ENCODE data around the gene IFNA6. TPM values are rescaled to one million over a fixed set of nuclear protein-coding genes. Genes with fewer than 3 reads are reported as not detected.

Gene IFNA6
- total RNA-seq, 5 donors from 2014 or later (not counting 1 experiment from before 2014, with no cell fraction given): not detected

- H3K27me3 ChIP-seq (replicated peaks in 1 of 2; ENCODE audit: control insufficient read depth in 2 of 2, extremely low read depth in 1 of 2, insufficient read depth in 2 of 2, low read length in 1 of 2): peaks cover 0 to 3% of the 10 kb centered on the region in 2 experiments
- H3K4me3 Mint-ChIP-seq: peak overlapping the region; percentile 40 to 70 (median 62)
- ChIA-PET POLR2A (interaction anchor here in 1 of 2 donors (0.5 kb wide), 1 partner anchor 1306 kb away, joined by 3 read pairs; no protein-coding TSS in a partner anchor), CTCF (interaction anchor here in 1 of 2 donors (0.6 to 1.8 kb wide), 3 partner anchors 29 to 38 kb away, joined by 3 to 7 read pairs (median 3); no protein-coding TSS in a partner anchor)
- 18% methylated on average over 3 of the region's 7 CpGs for WGBS (ENCODE audit: insufficient coverage)
- H3K4me1 ChIP-seq (ENCODE audit: control insufficient read depth in 1 of 2, extremely low read depth in 1 of 2, insufficient read depth in 2 of 2, low read length in 2 of 2): peaks cover 5 to 7% of the 10 kb centered on the region in 2 experiments
- H3K4me3 ChIP-seq (ENCODE audit: control insufficient read depth in 1 of 2, extremely low read depth in 1 of 2, low read length in 1 of 2): peak overlapping the region; percentile 10 to 16
- H3K36me3 Mint-ChIP-seq: peaks cover 5% of the 10 kb centered on the region
- peak in 1 of 35 experiments; percentile 35 for DNase-seq
- H3K27me3 Mint-ChIP-seq: peaks cover 6% of the 10 kb centered on the region in 2 donors
- peaks cover 5 to 6% (median 6%) of the 10 kb centered on the region in 3 donors for H3K9me3 Mint-ChIP-seq
- peak; percentile 76 to 83 (median 82) for ATAC-seq (replicated peaks in 1 of 4)
- H3K9me3 ChIP-seq: no peaks in the 10 kb centered on the region
- peak overlapping the region; percentile 61 for H3K27ac ChIP-seq (ENCODE audit: low read length)
- peaks cover 19 to 23% (median 21%) of the 10 kb centered on the region in 3 donors for H3K4me1 Mint-ChIP-seq
- no peaks in the 10 kb centered on the region for H3K36me3 ChIP-seq (ENCODE audit: control insufficient read depth in 2 of 2, extremely low read depth in 1 of 2, insufficient read depth in 1 of 2, low read length in 1 of 2)
- H3K27ac Mint-ChIP-seq: peak overlapping the region; percentile 87 to 95
Measured at GRCh38 chr9:21357479-21358460, 7.1 kb upstream of the IFNA6 start.

DNA sequence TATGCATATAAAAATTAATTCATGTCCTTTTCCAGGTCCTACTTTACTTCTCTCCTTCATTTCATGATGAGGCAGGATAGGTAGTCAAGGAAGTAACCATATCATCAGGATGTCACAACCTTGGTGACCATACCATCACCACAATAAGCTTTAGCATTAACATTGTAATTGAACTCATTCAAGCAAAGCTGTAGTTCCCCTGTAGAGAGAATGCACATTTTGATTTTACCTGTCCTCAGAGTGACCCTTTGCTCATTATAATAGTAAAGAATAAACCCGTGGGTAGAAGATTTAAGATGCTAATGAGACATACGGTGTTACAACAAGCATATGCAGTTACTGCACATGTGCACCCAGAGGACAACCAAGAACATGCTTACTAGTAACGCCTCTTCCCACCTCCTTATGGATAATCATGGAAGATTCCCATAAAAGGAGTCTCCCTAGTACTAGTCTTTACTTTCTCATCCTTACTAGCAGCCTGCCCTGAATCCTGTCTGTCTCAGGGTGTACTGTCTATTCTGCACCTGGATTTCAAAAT, 2.2 kb downstream of the IFNA6 start:
- H3K9me3 Mint-ChIP-seq: no peaks in the 10 kb centered on the region
- Histone ChIP-seq H3K9me3 (no peaks in the 10 kb centered on the region), H3K4me1 (ENCODE audit: control insufficient read depth in 1 of 2, extremely low read depth in 1 of 2, insufficient read depth in 2 of 2, low read length in 2 of 2) (no peaks in the 10 kb centered on the region), H3K4me3 (ENCODE audit: control insufficient read depth in 1 of 2, extremely low read depth in 1 of 2, low read length in 1 of 2) (no peak overlapping the region), H3K27me3 (replicated peaks in 1 of 2; ENCODE audit: control insufficient read depth in 2 of 2, extremely low read depth in 1 of 2, insufficient read depth in 2 of 2, low read length in 1 of 2) (peaks cover 0 to 3% of the 10 kb centered on the region in 2 experiments), H3K27ac (ENCODE audit: low read length) (no peak overlapping the region), H3K36me3 (ENCODE audit: control insufficient read depth in 2 of 2, extremely low read depth in 1 of 2, insufficient read depth in 1 of 2, low read length in 1 of 2) (no peaks in the 10 kb centered on the region)
- H3K36me3 Mint-ChIP-seq: no peaks in the 10 kb centered on the region
- H3K27me3 Mint-ChIP-seq: peaks cover 32 to 34% of the 10 kb centered on the region in 2 donors
- no peak overlapping the region for H3K4me3 Mint-ChIP-seq
- ChIA-PET CTCF (interaction anchor here (0.6 to 1.6 kb wide), 4 partner anchors 13 to 47 kb away, joined by 3 to 4 read pairs (median 3); partner anchors contain the start of gene KLHL9 (in 1 of the 2)), POLR2A (no interaction called here)
- H3K4me1 Mint-ChIP-seq: no peaks in the 10 kb centered on the region
- no peak for ATAC-seq (replicated peaks in 1 of 4)
- 80% methylated on average over 1 of the region's 3 CpGs for WGBS (ENCODE audit: insufficient coverage)
- DNase-seq: no peak
- no peak overlapping the region for H3K27ac Mint-ChIP-seq

GRCh38 chr9:21340735-21341134, 10.0 kb downstream of the IFNA6 start:
- no peaks in the 10 kb centered on the region for H3K36me3 Mint-ChIP-seq
- CTCF ChIA-PET: interaction anchor here (0.5 to 1.6 kb wide), 4 partner anchors 9 to 55 kb away, joined by 3 to 8 read pairs (median 3); no protein-coding TSS in a partner anchor
- no peak for DNase-seq

DNA sequence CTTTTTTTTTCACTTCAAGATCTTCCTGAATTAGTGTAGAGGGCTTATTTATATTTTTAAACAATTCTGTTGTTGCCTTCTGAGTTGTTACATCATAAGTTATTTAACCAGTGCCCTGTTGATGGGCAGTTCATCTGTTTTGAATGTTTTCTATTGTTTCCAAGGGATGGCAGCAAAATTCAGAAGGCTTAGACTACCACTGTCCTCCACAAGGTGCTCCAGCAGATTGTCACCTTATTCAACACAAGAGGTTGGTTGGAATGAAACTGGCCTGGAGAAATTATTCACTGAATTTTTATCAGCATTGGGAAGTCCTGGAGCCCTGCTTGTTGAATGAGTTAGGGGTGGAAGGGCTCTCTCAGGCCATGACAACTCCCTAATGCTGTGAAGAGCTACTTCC, 14.2 kb downstream of the IFNA6 start:
- no peaks in the 10 kb centered on the region for H3K27me3 ChIP-seq (replicated peaks in 1 of 2; ENCODE audit: control insufficient read depth in 2 of 2, extremely low read depth in 1 of 2, insufficient read depth in 2 of 2, low read length in 1 of 2)
- H3K36me3 ChIP-seq (ENCODE audit: control insufficient read depth in 2 of 2, extremely low read depth in 1 of 2, insufficient read depth in 1 of 2, low read length in 1 of 2): peaks cover 0 to 15% of the 10 kb centered on the region in 2 donors
- POLR2A ChIA-PET: interaction anchor here in 1 of 2 donors (0.6 kb wide), 1 partner anchor 465 kb away, joined by 3 read pairs; no protein-coding TSS in a partner anchor
- Mint-ChIP-seq H3K4me3 (peak overlapping the region; percentile 88 to 93 (median 89)), H3K27ac (peak overlapping the region; percentile 79 to 94), H3K36me3 (peaks cover 16% of the 10 kb centered on the region), H3K4me1 (peaks cover 42 to 45% (median 44%) of the 10 kb centered on the region in 3 donors), H3K27me3 (peaks cover 6 to 9% of the 10 kb centered on the region in 2 donors), H3K9me3 (no peaks in the 10 kb centered on the region)
- DNase-seq: no peak
- H3K27ac ChIP-seq (ENCODE audit: low read length): no peak overlapping the region
- no peaks in the 10 kb centered on the region for H3K9me3 ChIP-seq
- ATAC-seq (replicated peaks in 1 of 4): no peak
- H3K4me1 ChIP-seq (ENCODE audit: control insufficient read depth in 1 of 2, extremely low read depth in 1 of 2, insufficient read depth in 2 of 2, low read length in 2 of 2): peaks cover 12 to 23% of the 10 kb centered on the region in 2 experiments
- no peak overlapping the region for H3K4me3 ChIP-seq (ENCODE audit: control insufficient read depth in 1 of 2, extremely low read depth in 1 of 2, low read length in 1 of 2)
- CTCF ChIA-PET: interaction anchor here (0.6 to 1.1 kb wide), 2 partner anchors 10 to 112 kb away, joined by 4 to 5 read pairs; no protein-coding TSS in a partner anchor

More at GRCh38 chr9:21340735-21341134, 10.0 kb downstream of the IFNA6 start:
- Mint-ChIP-seq H3K9me3 (no peaks in the 10 kb centered on the region), H3K4me3 (no peak overlapping the region), H3K4me1 (peaks cover 10% of the 10 kb centered on the region in 3 donors), H3K27me3 (peaks cover 24 to 41% of the 10 kb centered on the region in 2 donors), H3K27ac (no peak overlapping the region)
- no peaks in the 10 kb centered on the region for H3K9me3 ChIP-seq
- no peak overlapping the region for H3K4me3 ChIP-seq (ENCODE audit: control insufficient read depth in 1 of 2, extremely low read depth in 1 of 2, low read length in 1 of 2)
- no peak overlapping the region for H3K27ac ChIP-seq (ENCODE audit: low read length)
- no peak for ATAC-seq (replicated peaks in 1 of 4)
- H3K4me1 ChIP-seq (ENCODE audit: control insufficient read depth in 1 of 2, extremely low read depth in 1 of 2, insufficient read depth in 2 of 2, low read length in 2 of 2): no peaks in the 10 kb centered on the region
- H3K36me3 ChIP-seq (ENCODE audit: control insufficient read depth in 2 of 2, extremely low read depth in 1 of 2, insufficient read depth in 1 of 2, low read length in 1 of 2): no peaks in the 10 kb centered on the region
- H3K27me3 ChIP-seq (replicated peaks in 1 of 2; ENCODE audit: control insufficient read depth in 2 of 2, extremely low read depth in 1 of 2, insufficient read depth in 2 of 2, low read length in 1 of 2): no peaks in the 10 kb centered on the region
- POLR2A ChIA-PET: interaction anchor here in 1 of 2 donors (0.6 kb wide), 1 partner anchor 74 kb away, joined by 3 read pairs; no protein-coding TSS in a partner anchor
- WGBS (ENCODE audit: insufficient coverage): no CpG with 5 or more reads among the region's 4 CpGs

DNA sequence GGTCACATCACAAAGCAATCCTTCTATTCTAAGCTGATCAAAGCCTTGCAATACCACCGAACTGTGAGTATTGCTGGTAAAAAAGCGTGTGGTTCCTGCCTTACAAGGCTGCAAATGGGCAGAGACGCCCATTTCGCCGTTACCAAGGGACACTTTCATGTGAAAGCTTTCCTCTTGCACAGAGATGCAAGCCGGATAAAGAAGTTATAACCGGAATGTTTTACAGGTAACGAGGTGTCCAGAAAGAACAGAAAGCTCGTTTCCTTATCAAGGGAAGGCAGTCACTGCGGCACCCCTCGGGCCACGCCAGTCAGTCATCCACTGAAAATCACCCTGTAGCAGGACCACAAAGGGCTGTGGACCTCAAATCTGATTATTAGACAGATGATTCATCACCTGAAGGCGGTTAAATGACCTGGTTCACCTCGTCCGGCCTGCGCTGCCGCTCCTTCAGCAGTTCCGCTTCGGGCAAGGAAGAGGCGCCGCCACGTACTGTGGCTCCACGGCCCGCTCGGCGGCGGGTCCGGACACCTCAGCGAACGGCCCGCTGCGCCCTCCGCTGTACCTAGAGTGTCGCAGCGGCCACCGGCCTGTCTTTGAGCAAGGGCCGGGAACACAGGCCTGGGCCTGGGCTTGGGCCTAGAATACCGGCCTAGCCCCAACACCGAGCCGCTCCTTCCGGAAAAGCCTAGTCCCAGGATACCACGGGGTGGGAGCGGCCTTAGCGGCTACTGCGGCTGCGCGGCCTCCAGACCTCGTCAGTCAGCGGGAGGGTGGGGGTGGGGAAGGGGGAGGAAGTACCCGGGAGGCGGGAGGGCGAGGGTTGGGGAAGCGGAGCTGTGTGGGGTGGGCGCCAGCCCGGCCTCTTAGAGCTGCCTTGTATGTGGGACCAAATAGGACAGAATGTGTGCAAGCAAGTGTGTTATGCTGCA, 15.7 kb downstream of the IFNA6 start, which contains the start of gene KLHL9:
Gene KLHL9, minus strand, starts transcription at position 704 of the 932 bp plus-strand sequence. Its CDS starts 545 bp downstream, at position 159.
- ATAC-seq (replicated peaks in 1 of 4) (peak; percentile 86 to 91 (median 88)), DNase-seq (peak; percentile 69 to 92 (median 79))
- ChIA-PET CTCF (interaction anchor here (0.7 to 2.1 kb wide), 15 partner anchors 8 to 137 kb away, joined by 3 to 38 read pairs (median 4); no protein-coding TSS in a partner anchor), POLR2A (interaction anchor here (0.6 to 1.3 kb wide), 7 partner anchors 8 to 460 kb away, joined by 3 to 10 read pairs (median 3); no protein-coding TSS in a partner anchor)
- Mint-ChIP-seq H3K4me3 (peak within 1 kb of the TSS; percentile 88 to 93 (median 89)), H3K9me3 (no peaks in the 10 kb centered on the region), H3K27me3 (peaks cover 0 to 2% of the 10 kb centered on the region in 2 donors), H3K4me1 (peaks cover 57 to 60% (median 57%) of the 10 kb centered on the region in 3 donors), H3K27ac (peak within 1 kb of the TSS; percentile 94), H3K36me3 (peaks cover 16% of the 10 kb centered on the region)
- H3K9me3 ChIP-seq: no peaks in the 10 kb centered on the region
- H3K27ac ChIP-seq (ENCODE audit: low read length): peak within 1 kb of the TSS; percentile 98
- H3K4me1 ChIP-seq (ENCODE audit: control insufficient read depth in 1 of 2, extremely low read depth in 1 of 2, insufficient read depth in 2 of 2, low read length in 2 of 2): peaks cover 16 to 26% of the 10 kb centered on the region in 2 experiments
- peaks cover 0 to 25% of the 10 kb centered on the region in 2 donors for H3K36me3 ChIP-seq (ENCODE audit: control insufficient read depth in 2 of 2, extremely low read depth in 1 of 2, insufficient read depth in 1 of 2, low read length in 1 of 2)
- H3K4me3 ChIP-seq (ENCODE audit: control insufficient read depth in 1 of 2, extremely low read depth in 1 of 2, low read length in 1 of 2): peak within 1 kb of the TSS; percentile 91 to 99
- H3K27me3 ChIP-seq (replicated peaks in 1 of 2; ENCODE audit: control insufficient read depth in 2 of 2, extremely low read depth in 1 of 2, insufficient read depth in 2 of 2, low read length in 1 of 2): no peaks in the 10 kb centered on the region
- WGBS (ENCODE audit: insufficient coverage): 0% methylated on average over 48 of the region's 55 CpGs
